D341Med (cell line): Measurements from ENCODE around the gene FAM222B.
"Not testable (repeated sequence)": the region's sequence is repeated elsewhere in the genome, so short reads cannot be mapped to it uniquely, and the experiment has no call there.

Experiments used
- DNase-seq: peaks from one replicate; pipeline ENCODE4 v3.0.0; 2012; ENCODE audit warnings: low spot score

Gene FAM222B

GRCh38 chr17:28841901-28842281 lies 699 bp downstream of the FAM222B start:
- no peak for DNase-seq

GRCh38 chr17:28839221-28839620 lies 3.4 kb downstream of the FAM222B start:
- DNase-seq, result no peak

DNA sequence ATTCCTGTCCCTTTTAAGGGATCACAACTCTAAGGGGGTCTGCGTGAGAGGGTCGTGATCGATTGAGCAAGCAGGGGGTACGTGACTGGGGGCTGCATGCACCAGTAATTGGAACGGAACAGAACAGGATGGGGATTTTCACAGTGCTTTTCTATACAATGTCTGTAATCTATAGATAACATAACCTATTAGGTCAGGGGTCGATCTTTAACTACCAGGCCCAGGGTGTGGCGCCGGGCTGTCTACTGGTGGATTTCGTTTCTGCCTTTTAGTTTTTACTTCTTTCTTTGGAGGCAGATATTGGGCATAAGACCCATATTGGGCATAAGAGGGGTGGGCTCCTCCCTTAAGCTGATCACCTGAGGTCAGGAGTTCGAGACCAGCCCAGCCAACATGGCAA lies 6.0 kb downstream of the FAM222B start:
- not testable (repeated sequence) for DNase-seq

GRCh38 chr17:28834420-28834819 lies 8.2 kb downstream of the FAM222B start:
- DNase-seq, result no peak

- DNase-seq, result no peak
These were observed 14.1 kb downstream of the FAM222B start for GRCh38 chr17:28828294-28829040.

DNA sequence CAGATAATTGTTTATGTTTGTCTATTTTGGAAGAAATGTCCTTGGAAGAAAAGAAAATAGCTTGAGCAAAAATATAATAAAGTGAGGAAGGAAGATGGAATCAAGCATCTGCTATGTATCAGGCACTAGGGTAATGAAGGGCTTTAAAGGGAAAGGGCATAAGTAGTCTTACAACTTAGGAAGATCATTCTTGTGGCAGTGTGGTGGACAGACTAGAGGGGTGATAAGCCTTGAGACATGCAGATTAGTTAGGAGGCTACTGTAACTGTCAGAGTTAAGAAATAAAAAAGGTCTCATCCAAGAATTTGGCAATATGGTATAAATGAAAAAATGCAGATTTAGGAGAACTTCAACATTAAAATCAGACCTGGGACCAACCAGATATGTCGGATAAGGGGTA lies 14.9 kb downstream of the FAM222B start:
- DNase-seq, result no peak

DNA sequence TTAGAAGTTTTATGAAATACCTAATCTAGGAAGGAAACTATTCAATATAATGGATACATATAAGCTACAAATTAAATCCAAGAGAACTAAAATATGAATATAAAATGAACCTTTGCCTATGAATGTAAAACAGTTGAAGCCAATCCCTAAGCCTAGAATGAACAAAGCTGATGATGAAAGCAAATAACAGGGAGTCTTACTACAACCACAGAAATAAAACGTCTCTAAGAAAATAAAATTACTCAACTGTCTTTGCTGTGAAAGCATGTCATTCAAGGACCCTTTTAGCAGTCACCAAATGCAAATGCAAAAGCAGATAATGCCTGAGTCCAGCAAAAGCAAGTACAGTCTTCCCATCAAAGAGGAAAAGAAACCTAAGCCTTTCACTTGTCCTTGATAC lies 23.0 kb downstream of the FAM222B start:
- DNase-seq, result no peak

DNA sequence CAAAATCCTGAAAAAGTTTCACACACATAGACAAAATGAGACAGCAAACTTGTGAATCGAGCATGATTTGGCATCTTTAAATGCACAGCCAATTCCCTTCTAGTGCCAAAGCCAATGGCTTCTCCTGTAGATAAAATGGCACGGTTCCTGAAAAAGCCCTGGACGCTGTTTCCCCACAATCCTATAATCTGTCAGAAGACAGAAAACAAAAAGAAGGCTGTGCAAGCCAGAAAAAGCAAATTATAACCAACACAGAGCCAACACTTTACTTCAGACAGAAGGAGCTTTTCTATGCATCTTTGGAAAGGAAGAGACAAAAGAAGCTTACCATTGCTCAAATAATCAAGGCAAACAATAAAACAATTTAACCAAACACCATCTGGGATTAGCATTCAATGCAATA lies 23.8 kb downstream of the FAM222B start:
- DNase-seq, result no peak

- DNase-seq, result no peak
These were observed 26.1 kb downstream of the FAM222B start for GRCh38 chr17:28816540-28816939.

DNA sequence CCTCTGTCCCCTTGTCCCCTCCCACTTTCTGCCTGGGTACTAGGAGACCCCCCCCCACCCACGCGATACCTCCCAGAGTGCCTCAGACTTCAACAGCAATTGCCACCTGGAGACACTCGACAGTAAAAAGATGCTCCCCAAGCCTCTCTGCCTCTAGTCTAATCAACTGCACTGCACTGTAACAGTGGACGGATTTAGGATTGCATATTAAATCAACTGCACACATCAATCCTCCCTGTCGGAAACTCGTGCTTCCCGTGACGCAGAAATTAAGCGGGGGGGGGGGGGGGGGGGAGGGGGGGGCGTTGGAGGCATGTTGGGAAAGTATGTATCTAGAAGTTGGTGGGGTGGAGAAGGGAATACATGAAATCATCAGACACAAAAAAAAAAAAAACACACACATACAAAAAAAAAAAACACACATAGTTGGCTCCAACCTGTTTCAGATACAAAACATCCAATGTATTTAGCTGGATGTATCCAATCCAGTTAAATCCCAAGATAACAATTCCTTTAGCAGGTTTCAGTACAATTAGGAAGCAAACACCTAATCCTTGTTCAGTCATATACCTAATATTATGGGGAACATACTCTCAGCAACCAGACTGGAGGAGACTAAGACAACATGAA lies 29.7 kb downstream of the FAM222B start:
- no peak for DNase-seq

DNA sequence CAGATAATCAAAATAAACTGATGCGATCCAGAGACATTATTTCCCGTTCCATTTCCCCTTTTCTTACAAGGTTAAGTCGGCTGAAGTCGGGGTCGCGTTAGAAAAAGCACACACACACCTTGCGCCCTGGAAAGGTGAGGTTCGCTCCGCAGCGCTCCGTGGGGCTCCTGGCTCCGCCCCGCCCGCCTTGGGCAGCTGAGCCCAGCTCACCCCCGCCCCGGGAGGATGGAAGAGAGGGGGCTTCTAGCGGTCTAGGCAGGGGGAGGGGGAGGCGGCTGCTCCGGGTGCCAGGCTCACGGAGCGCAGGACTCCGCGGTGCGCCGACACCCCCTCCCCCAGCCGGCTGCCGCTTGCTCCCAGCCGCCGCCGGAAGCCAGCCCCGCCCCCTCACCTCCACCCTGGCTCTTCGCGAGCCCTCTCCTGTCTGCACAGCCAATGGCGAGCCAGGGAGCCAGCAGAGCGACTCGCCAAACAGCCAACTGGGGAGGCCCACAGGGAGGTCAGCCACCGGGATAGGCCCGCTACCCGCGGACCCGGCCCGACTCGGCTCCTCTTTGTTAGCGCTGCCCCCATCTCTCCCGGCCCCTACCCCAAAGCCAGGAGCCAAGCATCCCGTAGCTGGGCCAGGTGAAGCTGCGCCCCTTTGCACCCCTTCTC lies 30.4 kb downstream of the FAM222B start:
- peak; percentile 100 for DNase-seq

DNA sequence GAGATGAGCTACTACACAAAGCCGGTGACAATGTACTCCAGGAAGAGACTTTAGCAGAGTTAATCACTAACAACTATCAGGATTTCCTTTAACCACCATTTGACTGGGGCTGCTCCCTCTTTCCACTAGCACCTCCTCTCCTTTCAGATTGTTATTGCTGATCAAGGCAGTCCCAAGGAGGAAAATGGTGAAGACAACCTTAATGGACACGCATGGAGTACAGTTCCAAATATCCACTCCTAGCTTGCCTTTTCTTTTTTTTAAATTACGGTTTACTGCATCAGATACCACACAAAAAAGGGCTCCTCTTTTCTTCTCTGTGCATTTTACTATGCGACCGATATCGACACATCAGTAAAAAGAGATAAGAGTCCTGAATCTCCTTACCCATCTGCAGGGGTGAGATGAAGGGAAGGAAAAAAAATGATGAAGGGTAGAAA lies 30.9 kb downstream of the FAM222B start:
- DNase-seq, result peak; percentile 44

- no peak for DNase-seq
These were observed 32.2 kb downstream of the FAM222B start for GRCh38 chr17:28810437-28810836.

GRCh38 chr17:28807925-28808634 lies 34.5 kb downstream of the FAM222B start:
- DNase-seq, result no peak

GRCh38 chr17:28796062-28796461 lies 46.5 kb downstream of the FAM222B start:
- DNase-seq, result peak; percentile 53

- not testable (repeated sequence) for DNase-seq
These were observed 47.6 kb downstream of the FAM222B start for GRCh38 chr17:28794846-28795441.

GRCh38 chr17:28792877-28793661 lies 49.5 kb downstream of the FAM222B start:
- DNase-seq, result no peak

GRCh38 chr17:28788100-28788499 lies 54.5 kb downstream of the FAM222B start:
- DNase-seq, result no peak

DNA sequence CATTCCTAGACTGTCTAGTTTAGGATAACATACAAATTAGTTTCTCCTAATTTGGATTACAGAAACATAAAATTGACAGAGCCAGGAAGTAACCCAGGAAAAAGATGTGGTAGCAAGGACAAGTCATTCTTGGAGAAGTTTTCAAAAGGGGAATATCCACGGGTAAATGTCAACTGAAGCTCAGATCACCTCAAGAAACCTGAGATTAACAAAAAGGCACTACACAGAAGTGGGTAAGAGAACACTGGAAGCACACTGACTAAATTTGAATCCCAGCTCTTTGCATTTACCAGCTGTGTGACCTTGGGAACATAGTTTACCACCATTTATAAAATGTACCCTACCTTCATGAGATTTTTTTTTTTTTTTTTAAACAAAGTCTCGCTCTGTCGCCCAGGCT lies 59.4 kb downstream of the FAM222B start:
- DNase-seq, result no peak

DNA sequence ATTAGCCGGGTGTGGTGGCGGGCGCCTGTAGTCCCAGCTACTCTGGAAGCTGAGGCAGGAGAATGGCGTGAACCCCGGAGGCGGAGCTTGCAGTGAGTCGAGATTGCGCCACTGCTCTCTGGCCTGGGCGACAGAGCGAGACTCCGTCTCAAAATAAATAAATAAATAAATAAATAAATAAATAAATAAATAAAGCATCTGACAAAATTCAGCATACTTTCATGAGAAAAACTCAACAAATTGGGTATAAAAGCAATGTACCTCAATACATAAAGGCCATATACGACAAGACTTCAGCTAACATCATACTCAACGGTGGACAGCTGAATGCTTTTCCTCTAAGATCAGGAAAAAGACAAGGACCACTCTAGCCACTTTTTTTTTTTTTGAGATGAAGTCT lies 63.0 kb downstream of the FAM222B start:
- not testable (repeated sequence) for DNase-seq

- DNase-seq, result no peak
These were observed 65.4 kb downstream of the FAM222B start for GRCh38 chr17:28777178-28777577.
